Osteoblast (primary cell): ENCODE data around the gene PPM1L. TPM values are rescaled to one million over a fixed set of nuclear protein-coding genes. Genes with fewer than 3 reads are reported as not detected.

ENCODE experiments used
- DNase-seq: peaks from one replicate; pipeline ENCODE4 v3.0.0; 2011; ENCODE audit warnings: low spot score, mixed read lengths; ENCODE audit not compliant: insufficient read length; ENCODE audit errors: missing footprints
- H2AFZ ChIP-seq: 2 replicates; pipeline ENCODE4 v1.6.0; 2011; ENCODE audit warnings: mild to moderate bottlenecking, low read length
- H3K27ac ChIP-seq: 2 replicates; pipeline ENCODE4 v1.5.1; 2011; ENCODE audit warnings: mild to moderate bottlenecking, low read depth, low read length, moderate library complexity
- H3K27me3 ChIP-seq: 2 replicates; pipeline ENCODE4 v1.6.0; 2012; ENCODE audit warnings: mild to moderate bottlenecking, control low read depth, inconsistent platforms, low read length, moderate library complexity; ENCODE audit not compliant: insufficient read depth
- H3K36me3 ChIP-seq: 2 replicates; pipeline ENCODE4 v1.5.1; 2011; ENCODE audit warnings: mild to moderate bottlenecking, low read length, control low read depth, moderate library complexity; ENCODE audit not compliant: insufficient read depth
- H3K4me1 ChIP-seq: 2 replicates; pipeline ENCODE4 v1.5.1; 2011; ENCODE audit warnings: mild to moderate bottlenecking, low read length, control low read depth, moderate library complexity; ENCODE audit not compliant: insufficient read depth
- H3K4me2 ChIP-seq: 2 replicates; pipeline ENCODE4 v1.6.0; 2011; ENCODE audit warnings: mild to moderate bottlenecking, low read length; ENCODE audit not compliant: insufficient read depth
- H3K4me3 ChIP-seq: fragments of 200-600 bp; sonication (generic); 3 replicates; pipeline ENCODE4 v1.5.1; 2012; ENCODE audit warnings: mild to moderate bottlenecking, low read length, inconsistent platforms; ENCODE audit not compliant: insufficient read depth
- H3K79me2 ChIP-seq: 2 replicates; pipeline ENCODE4 v1.6.0; 2012; ENCODE audit warnings: mild to moderate bottlenecking, low read length, control low read depth, inconsistent platforms; ENCODE audit not compliant: insufficient read depth
- H3K9me3 ChIP-seq: 2 replicates; pipeline ENCODE4 v1.5.1; 2011; ENCODE audit warnings: low read depth, low read length, control low read depth
- H4K20me1 ChIP-seq: 2 replicates; pipeline ENCODE4 v1.6.0; 2012; ENCODE audit warnings: mild to moderate bottlenecking, low read length, control low read depth; ENCODE audit not compliant: insufficient read depth
- CTCF ChIP-seq: IDR thresholded peaks from 2 replicates; pipeline ENCODE4 v1.5.1; 2011; ENCODE audit warnings: mild to moderate bottlenecking, low read depth, low read length, moderate library complexity; ENCODE audit errors: extremely low read depth
- total RNA-seq: library from RNA; depleted of rRNA; stranded (reverse); fragments of >200 nt; gene quantifications from 2 replicates; pipeline ENCODE4 v1.2.3, GENCODE V29; 2012

Gene PPM1L
- total RNA-seq, 1 donor: 4.3 TPM

- no peaks in the 10 kb centered on the region for H3K9me3 ChIP-seq
- H3K36me3 ChIP-seq: no peaks in the 10 kb centered on the region
- H3K79me2 ChIP-seq: no peaks in the 10 kb centered on the region
- no peak overlapping the region for H2AFZ ChIP-seq
- no peak overlapping the region for H3K27ac ChIP-seq
- H3K27me3 ChIP-seq: no peaks in the 10 kb centered on the region
- H3K4me1 ChIP-seq: no peaks in the 10 kb centered on the region
- no peaks in the 10 kb centered on the region for H4K20me1 ChIP-seq
- no peak for TF ChIP-seq CTCF
- DNase-seq: no peak
- no peak overlapping the region for H3K4me2 ChIP-seq
- no peak overlapping the region for H3K4me3 ChIP-seq
These were observed 75.4 kb downstream of the PPM1L start for GRCh38 chr3:160831401-160831800.

- Histone ChIP-seq H2AFZ (no peak overlapping the region), H3K4me1 (no peaks in the 10 kb centered on the region), H3K4me3 (no peak overlapping the region), H3K27me3 (no peaks in the 10 kb centered on the region), H3K9me3 (no peaks in the 10 kb centered on the region), H3K79me2 (no peaks in the 10 kb centered on the region), H3K4me2 (no peak overlapping the region), H3K36me3 (no peaks in the 10 kb centered on the region), H3K27ac (no peak overlapping the region), H4K20me1 (no peaks in the 10 kb centered on the region)
- TF ChIP-seq CTCF: no peak
- no peak for DNase-seq
These were observed 81.5 kb downstream of the PPM1L start for GRCh38 chr3:160837394-160837980.

GRCh38 chr3:160840590-160840989 lies 84.6 kb downstream of the PPM1L start:
- Histone ChIP-seq H3K27me3 (no peaks in the 10 kb centered on the region), H2AFZ (no peak overlapping the region), H3K9me3 (no peaks in the 10 kb centered on the region), H3K4me3 (no peak overlapping the region), H3K79me2 (no peaks in the 10 kb centered on the region), H3K36me3 (no peaks in the 10 kb centered on the region), H3K4me1 (no peaks in the 10 kb centered on the region), H4K20me1 (no peaks in the 10 kb centered on the region), H3K4me2 (no peak overlapping the region), H3K27ac (no peak overlapping the region)
- DNase-seq: no peak
- TF ChIP-seq CTCF: no peak

GRCh38 chr3:160841455-160841854 lies 85.4 kb downstream of the PPM1L start:
- H3K9me3 ChIP-seq: no peaks in the 10 kb centered on the region
- H3K36me3 ChIP-seq: no peaks in the 10 kb centered on the region
- no peaks in the 10 kb centered on the region for H3K79me2 ChIP-seq
- H2AFZ ChIP-seq: no peak overlapping the region
- no peaks in the 10 kb centered on the region for H4K20me1 ChIP-seq
- H3K4me2 ChIP-seq: no peak overlapping the region
- no peak overlapping the region for H3K4me3 ChIP-seq
- no peak for DNase-seq
- no peak overlapping the region for H3K27ac ChIP-seq
- no peaks in the 10 kb centered on the region for H3K4me1 ChIP-seq
- H3K27me3 ChIP-seq: no peaks in the 10 kb centered on the region
- TF ChIP-seq CTCF: no peak
